ENCODE measurements around the gene RUNX2.

- TF ChIP-seq CTCF (conservative IDR thresholded peaks at IDR 0.05) (no peak), ZFX (IDR thresholded peaks at IDR 0.05) (no peak)
Observed at GRCh38 chr6:45699663-45700062, 371.5 kb downstream of the RUNX2 start.

Measured in C4-2B (cell line).